ENCODE data around the gene RBM48.
"Not testable (repeated sequence)": the region's sequence is repeated elsewhere in the genome, so short reads cannot be mapped to it uniquely, and the experiment has no call there.

Gene RBM48

GRCh38 chr7:92528188-92528957, at the start of gene RBM48, which contains the start of gene PEX1:
Gene RBM48, plus strand, starts transcription at chr7:92528795. Its CDS starts 19 bp downstream, at chr7:92528814.
Gene PEX1, minus strand, starts transcription at chr7:92528520. Its CDS starts 85 bp downstream, at chr7:92528435.
- DNase-seq (ENCODE audit: low read depth): peak; percentile 96

DNA sequence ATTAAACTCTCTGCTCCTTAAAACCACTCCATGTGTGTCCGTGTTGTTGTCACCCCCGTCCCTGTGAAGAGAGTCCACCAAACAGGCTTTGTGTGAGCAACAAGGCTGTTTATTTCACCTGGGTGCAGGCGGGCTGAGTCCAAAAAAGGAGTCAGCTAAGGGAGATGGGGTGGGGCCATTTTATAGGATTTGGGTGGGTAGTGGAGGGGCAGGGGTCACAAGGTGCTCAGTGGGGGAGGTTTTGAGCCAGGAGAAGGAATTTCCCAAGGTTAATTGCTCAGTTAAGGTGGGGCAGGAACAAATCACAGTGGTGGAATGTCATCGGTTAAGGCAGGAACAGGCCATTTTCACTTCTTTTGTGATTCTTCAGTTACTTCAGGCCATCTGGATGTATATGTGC, 49.4 kb upstream of the RBM48 start:
- not testable (repeated sequence) for DNase-seq (ENCODE audit: low read depth)

DNA sequence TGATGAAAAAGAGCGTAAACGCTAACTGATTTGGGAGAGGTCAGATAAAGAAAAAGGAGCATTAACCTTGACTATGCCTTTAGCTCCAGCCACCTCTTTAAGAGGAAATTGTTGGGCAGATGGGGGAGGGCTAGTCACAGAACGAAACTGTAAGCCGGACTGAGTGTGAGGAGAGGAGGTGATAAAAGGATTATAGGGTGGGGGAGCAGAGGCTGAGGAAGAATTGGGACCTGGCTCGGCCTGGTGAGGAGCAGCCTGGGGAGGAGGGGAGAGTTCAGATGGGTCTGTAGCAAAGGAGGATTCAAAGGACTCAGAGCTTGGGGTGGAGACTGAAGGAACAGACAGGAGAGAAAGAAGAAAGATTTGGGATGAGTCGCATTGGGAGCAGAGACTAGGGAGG, 45.0 kb upstream of the RBM48 start:
- DNase-seq (ENCODE audit: low read depth): not testable (repeated sequence)

DNA sequence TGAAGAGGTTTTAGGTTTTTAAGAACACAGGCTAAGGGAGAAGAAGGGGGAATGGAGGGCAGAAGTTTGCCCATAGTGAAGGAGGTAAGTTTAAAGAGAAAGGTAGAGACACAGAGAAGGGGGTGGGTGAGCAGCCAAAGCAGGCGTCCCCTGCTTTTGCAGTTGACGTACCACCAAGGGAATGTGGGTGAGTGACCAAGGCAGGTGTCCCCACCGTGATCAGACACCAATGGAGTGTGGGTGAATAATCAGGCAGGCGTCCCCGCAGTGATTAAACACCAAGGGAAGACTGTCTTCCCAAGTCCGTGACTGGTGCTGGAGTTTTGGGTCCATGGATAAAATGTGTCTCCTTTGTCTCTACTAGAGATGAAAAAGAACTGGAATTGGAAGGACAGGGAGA, 44.4 kb upstream of the RBM48 start:
- not testable (repeated sequence) for DNase-seq (ENCODE audit: low read depth)

- DNase-seq (ENCODE audit: low read depth): no peak
These were observed 43.2 kb upstream of the RBM48 start for GRCh38 chr7:92485267-92485892.

GRCh38 chr7:92485974-92486373, 42.6 kb upstream of the RBM48 start:
- DNase-seq (ENCODE audit: low read depth): no peak

GRCh38 chr7:92487804-92488203, 40.8 kb upstream of the RBM48 start:
- DNase-seq (ENCODE audit: low read depth): no peak

DNA sequence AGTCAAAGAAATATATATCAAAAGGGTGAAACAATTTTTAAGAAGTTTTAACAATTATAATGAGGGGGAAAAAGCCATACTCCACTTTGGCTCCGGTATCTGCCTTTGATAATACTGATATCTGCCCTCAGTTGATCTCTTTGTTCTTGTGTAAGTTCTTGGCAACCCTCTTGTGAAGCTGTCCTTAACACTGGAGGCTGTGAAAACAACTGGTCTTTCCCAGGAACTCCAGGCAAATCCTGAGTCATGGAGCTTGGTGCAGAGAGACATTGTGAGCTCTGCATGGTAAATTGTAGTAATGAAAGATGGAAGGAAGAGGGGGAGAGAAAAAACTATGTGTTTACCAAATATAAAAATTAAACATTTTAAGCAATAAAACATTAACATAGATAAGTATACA, 39.0 kb upstream of the RBM48 start:
- no peak for DNase-seq (ENCODE audit: low read depth)

- no peak for DNase-seq (ENCODE audit: low read depth)
These were observed 31.7 kb upstream of the RBM48 start for GRCh38 chr7:92496876-92497275.

DNA sequence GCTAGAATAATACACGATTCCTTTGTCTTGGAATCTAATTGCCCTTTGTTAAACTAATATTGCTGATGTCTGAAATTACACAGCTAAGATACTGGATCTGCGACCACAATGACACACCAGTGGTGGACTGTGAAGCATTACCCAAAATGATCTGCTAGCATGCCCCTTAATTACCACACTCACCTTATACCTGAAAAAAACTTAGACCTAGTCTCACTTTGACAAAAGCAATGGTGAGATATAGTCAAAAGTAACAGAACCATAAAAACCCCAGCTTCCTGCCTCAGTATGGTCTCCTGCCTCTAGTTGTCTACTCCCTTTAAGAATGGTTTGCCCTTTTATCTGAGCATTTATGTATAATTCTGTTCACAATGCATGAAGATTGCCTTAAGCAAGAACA, 30.0 kb upstream of the RBM48 start:
- no peak for DNase-seq (ENCODE audit: low read depth)

GRCh38 chr7:92503767-92504166, 24.8 kb upstream of the RBM48 start:
- no peak for DNase-seq (ENCODE audit: low read depth)

DNA sequence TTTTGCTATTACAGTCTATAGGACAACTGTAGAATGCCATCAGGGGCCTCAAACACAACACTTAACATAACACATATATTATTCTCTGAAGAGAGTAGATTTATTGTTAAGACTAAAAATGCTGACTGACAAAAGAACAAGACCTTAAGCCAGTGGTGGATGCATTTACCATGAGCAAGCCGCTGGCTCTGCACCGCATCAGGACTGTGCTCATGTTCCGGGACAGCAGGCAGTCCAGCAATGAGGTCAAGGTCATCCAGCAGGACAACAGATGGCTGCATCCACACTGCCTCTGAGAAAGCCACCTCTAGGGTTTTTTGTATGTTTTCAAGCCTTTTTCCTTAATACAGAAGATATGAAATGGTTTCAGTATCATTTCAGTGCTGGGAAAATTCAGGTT, 24.0 kb upstream of the RBM48 start:
- DNase-seq (ENCODE audit: low read depth): no peak

GRCh38 chr7:92506363-92506762, 22.2 kb upstream of the RBM48 start:
- DNase-seq (ENCODE audit: low read depth): no peak

DNA sequence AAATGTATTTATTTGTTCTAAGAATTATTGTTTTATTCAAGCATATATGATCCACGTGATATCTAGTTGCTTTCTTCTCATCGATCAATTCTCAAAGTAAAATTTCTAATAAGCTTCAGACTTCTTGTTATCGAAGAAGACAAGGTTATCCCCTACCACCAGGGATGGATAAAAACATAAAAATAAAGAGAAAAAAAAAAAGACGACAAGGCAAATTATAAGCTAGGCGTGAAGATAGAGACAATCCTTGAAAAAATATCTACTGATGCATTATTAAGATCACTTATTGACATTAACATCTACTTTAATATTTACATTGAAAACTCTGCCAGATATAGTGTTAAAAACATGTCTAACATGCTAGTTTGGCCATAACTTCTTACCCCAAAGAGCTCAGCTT, 19.6 kb upstream of the RBM48 start:
- DNase-seq (ENCODE audit: low read depth): no peak

DNA sequence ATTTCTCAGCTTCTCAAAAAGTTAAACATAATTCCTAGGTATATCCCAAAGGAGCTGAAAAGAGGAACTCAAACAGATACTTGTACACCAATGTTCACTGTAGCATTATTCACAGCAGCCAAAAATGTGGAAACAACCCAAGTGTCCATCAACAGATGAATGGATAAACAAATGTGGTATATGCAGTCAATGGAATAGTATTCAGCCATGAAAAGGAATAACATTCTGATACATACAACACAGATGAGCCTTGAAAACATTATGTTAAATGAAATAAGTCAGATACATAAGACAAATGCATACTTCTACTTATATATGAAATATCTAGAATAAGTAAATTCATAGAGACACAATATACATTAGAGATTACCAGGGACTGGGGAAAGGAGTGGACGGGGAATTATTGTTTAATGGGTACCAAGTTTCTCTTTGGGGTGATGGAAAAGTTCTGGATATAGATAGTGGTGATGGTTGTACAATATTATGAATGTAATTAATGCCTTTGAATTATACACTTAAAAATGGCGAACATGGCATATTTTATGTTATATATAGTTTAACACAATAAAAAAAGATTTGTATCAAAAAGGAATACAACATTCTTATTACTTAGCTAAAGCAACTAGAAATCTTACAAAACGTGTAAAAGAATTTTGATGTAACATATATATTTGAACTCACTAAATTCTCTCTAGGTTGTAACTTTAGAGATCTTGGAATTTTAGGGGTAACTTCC, 15.3 kb upstream of the RBM48 start:
- DNase-seq (ENCODE audit: low read depth): no peak

- DNase-seq (ENCODE audit: low read depth): no peak
These were observed 11.0 kb upstream of the RBM48 start for GRCh38 chr7:92517631-92518030.

GRCh38 chr7:92520024-92520423, 8.6 kb upstream of the RBM48 start:
- no peak for DNase-seq (ENCODE audit: low read depth)

- DNase-seq (ENCODE audit: low read depth): no peak
These were observed 5.5 kb upstream of the RBM48 start for GRCh38 chr7:92523110-92523509.

DNA sequence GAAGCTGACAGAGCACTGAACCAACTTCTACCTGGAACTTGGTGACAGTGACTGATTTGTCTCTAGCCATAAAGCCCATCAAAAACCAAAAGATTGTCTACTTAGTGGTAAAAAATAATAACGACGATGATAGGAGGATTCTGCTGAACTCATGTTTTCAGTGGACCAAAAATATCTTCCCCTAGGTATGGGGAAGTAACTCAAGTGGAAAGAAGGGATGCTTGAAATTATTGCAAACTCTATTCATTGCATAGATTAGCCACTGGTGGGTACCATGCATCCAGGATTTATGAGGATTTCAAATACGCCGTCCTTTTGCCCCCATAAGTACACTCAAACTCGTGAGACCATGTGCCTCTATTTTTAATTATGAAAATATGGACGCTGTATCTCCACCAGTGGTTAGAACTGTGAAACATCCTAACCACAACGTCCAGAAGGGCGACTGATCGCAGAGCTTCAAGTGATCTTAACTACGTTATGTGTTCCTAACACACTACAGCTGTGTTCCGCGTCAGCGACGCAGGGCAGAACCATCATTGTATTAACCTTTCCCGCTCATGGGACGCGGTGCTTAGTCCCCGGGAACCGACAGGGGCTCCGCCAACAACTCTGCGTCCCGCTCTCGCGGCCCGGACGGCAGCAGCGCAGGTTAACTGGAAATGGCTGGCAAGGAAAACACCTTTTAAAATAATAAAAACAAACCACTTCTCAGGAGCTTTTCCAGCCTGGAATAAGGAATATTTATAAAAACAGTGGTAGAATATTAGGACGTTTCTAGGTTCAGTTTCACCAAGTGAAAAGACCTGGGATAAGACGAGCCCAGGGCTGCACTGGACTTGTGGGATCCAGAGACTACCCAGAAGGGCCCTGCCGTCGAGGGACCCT, 1.1 kb upstream of the RBM48 start:
- peak; percentile 14 for DNase-seq (ENCODE audit: low read depth)

- DNase-seq (ENCODE audit: low read depth): no peak
These were observed 316 bp downstream of the RBM48 start for GRCh38 chr7:92528958-92529264.

GRCh38 chr7:92534572-92534971, 6.0 kb downstream of the RBM48 start:
- DNase-seq (ENCODE audit: low read depth): no peak

DNA sequence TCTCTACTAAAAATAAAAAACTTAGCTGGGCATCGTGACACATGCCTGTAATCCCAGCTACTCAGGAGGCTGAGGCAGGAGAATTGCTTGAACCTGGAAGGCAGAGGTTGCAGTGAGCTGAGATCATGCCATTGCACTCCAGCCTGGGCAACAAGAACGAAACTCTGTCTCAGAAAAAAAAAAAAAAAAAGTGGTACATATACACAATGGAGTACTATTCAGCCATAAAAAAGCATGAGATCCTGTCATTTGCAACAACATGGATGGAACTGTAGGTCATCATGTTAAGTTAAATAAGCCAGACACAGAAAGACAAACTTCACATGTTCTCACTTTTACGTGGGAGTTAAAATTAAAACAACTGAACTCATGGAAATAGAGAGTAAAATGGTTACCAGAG, 14.9 kb downstream of the RBM48 start:
- not testable (repeated sequence) for DNase-seq (ENCODE audit: low read depth)

All from non-pigmented ciliary epithelial cell (primary cell).